NCI-H345 treated with DMSO at 0.1 percent for 48 hours (cell line): ENCODE results near the gene MON1A.
A peak's percentile ranks its signal among the peaks of the same experiment; 100 is the strongest.
"Not testable (repeated sequence)": the region's sequence is repeated elsewhere in the genome, so short reads cannot be mapped to it uniquely, and the experiment has no call there.

Experiments used
- DNase-seq: peaks from one replicate; lab custom pipeline; 2025; ENCODE audit not compliant: unreplicated experiment; lab: John Stamatoyannopoulos, UW

MON1A gene, protein sequence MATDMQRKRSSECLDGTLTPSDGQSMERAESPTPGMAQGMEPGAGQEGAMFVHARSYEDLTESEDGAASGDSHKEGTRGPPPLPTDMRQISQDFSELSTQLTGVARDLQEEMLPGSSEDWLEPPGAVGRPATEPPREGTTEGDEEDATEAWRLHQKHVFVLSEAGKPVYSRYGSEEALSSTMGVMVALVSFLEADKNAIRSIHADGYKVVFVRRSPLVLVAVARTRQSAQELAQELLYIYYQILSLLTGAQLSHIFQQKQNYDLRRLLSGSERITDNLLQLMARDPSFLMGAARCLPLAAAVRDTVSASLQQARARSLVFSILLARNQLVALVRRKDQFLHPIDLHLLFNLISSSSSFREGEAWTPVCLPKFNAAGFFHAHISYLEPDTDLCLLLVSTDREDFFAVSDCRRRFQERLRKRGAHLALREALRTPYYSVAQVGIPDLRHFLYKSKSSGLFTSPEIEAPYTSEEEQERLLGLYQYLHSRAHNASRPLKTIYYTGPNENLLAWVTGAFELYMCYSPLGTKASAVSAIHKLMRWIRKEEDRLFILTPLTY

DNA sequence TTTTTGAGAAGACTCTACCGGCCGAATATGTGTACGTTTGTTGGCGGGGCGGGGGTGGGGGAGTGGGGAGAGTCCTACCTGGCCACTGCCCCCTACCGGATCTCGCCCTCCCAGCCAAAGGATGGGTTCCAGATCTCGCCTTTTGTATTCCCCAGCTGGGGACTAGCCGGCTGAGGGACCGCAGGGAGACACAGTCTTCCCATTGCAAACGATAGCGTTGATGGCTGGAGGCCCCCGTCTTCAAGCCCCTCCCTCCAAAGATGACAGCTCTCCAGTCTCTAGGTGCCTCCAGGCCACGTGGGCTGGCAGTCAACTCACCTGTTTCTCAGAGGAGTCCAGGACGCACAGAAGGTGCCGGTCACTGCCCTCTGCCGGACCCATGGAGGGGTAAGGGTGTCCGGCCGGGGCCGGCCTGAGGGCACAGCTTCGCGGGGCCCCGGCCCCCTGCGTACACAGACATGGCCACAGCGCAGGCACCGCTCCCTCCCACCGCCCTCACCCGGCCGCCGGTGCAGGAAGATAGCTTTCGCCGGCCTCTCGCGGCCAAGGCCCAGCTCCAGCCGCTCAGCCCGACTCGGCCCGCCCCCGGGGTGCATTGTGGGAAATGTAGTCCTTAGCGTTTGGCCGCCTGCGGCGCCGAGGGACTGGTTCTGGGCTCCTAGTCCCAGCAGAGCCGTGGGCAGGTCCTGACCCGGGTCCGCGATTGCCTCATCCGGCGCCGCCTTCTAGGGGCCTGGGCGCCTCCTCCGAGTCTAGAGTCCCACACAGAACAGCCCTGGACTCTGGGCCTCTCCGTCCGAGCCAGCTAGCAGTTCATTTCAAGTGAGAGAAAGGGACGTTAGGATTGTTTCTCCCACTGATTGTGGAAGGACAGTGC is at the start of gene MON1A:
Gene MON1A, minus strand, starts transcription at position 521 of the 877 bp plus-strand sequence. CDS start 16,465 bp downstream, outside the sequence.
- DNase-seq: peak; percentile 48

DNA sequence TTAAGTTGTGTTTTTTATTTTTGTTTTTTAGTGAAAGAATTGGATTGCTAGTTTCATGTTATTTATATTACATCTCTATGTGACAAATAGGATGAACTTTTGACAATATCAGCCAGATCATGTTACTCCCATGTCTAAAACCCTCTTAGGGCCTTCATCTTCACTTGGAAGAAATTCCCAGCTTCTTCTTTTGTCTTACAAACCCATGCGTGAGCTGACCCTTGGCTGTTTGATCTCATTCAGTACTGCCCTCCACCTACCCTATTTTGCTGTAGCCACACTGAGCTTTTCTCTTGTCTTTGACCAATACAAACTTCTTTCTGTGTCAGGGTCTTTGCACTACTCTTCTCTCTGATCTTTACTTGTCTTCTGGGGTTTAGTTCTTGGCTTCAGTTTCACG is 47.3 kb upstream of the MON1A start:
- no peak for DNase-seq

DNA sequence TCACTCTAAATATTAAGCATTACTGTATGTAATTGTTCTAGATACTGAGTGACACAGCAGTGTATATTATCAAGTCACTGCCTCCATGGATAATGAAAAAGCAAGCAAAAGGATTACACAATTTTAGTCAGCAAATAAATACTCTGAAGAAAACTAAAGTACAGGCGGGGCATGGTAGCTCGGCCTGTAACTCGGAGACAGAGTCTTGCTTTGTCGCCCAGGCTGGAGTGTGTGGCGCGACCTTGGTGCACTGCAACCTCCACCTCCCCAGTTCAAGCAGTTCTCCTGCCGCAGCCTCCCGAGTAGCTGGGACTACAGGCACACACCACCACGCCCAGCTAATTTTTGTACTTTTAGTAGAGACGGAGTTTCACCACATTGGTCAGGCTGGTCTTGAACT is 43.0 kb upstream of the MON1A start:
- no peak for DNase-seq

DNA sequence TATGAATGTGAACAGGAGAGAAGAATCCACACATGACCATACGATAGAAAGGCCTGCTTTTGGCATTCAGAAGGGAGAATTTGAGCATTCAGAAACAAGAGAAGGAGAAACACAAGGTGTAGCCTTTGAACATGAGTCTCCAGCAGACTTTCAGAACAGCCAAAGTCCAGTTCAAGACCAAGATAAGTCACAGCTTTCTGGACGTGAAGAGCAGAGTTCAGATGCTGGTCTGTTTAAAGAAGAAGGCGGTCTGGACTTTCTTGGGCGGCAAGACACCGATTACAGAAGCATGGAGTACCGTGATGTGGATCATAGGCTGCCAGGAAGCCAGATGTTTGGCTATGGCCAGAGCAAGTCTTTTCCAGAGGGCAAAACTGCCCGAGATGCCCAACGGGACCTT is 38.7 kb upstream of the MON1A start:
- DNase-seq: no peak

DNA sequence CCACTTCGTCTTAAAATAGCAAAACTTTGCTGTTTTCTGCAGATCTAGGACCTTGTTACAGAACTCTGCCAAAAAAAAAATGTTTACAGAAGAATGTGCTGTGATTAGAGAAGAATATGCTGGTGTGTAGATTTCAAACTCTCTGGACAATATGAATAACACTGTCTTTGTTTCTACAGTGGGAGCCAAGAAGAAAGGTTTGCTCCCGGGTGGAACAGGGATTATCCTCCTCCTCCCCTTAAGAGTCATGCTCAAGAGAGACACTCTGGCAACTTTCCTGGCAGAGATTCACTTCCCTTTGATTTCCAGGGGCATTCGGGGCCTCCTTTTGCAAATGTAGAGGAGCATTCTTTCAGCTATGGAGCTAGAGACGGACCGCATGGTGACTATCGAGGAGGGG is 37.7 kb upstream of the MON1A start:
- no peak for DNase-seq

DNA sequence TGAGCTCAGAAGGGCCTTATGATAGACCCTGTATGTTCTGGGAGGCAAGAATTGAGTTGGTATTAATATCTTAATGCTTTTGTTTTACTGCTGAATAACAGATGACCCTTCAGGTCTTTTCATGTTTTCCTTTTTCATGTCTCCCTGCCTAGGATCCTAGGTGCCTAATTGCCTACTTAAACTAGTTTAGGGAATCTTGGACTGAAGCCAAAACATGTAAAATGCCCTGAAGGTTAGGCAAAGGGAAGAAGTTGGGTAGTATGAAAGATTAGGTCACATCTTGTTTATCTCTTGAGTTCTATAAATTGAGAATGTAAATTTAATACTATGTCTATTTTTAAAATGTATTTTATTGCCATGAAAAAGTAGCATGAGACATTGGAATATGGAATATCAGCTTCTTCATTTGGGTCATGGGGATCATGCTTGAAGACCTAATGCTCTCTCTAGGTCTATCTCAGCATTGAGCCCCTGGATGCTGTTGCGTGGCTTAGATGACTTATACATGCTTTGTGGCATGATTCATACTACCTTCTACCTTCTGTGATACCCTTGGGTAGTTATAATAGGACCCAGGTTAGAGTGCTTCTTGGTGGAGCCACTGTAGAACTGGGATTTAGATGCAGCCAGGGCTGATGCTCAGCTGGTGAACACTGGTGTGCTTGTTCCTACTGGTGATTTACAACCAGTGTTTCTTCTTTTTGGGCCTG is 36.8 kb upstream of the MON1A start:
- no peak for DNase-seq

DNA sequence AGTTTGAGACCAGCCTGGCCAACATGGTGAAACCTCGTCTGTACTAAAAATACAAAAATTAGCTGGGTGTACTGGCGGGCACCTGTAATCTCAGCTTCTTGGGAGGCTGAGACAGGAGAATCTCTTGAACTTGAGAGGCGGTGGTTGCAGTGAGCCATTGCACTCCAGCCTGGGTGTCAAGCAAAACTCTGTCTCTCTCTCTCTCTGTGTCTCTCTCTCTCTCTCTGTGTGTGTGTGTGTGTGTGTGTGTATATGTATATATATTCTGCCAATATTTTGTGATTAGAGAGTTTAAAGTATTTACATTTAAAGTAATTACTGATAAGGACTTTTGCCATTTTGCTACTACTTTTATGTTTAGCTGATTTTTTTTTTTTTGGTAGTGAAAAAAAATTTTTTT is 26.0 kb upstream of the MON1A start:
- DNase-seq: no peak

DNA sequence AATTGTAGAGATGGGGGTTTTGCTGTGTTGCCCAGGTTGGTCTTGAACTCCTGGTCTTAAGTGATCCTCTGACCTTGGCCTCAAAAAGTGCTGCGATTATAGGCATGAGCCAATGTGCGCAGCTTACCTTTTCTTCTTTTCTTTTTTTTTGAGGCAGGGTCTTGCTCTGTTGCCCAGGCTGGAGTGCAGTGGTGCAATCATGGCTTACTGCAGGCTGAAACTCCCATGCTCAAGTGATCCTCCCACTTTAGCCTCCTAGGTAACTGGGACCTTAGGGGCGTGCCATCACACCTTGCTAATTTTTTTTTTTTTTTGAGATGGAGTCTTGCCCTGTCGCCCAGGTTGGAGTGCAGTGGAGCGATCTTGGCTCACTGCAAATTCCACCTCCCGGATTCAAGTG is 23.3 kb upstream of the MON1A start:
- no peak for DNase-seq

DNA sequence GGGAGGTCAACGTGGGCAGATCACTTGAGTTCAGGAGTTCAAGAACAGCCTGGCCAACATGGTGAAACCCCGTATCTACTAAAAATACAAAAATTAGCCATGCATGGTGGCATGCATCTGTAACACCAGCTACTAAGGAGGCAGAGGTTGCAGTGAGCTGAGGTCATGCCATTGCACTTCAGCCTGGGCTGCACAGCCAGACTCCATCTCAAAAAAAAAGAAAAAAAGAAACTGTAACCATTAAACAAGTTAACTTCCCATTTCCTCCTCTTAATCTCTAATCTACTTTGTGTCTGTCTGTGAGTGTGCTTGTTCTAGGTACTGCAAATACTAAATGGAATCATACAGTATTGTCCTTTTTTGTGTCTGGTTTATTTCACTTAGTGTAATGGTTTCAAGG is 13.0 kb upstream of the MON1A start:
- no peak for DNase-seq

DNA sequence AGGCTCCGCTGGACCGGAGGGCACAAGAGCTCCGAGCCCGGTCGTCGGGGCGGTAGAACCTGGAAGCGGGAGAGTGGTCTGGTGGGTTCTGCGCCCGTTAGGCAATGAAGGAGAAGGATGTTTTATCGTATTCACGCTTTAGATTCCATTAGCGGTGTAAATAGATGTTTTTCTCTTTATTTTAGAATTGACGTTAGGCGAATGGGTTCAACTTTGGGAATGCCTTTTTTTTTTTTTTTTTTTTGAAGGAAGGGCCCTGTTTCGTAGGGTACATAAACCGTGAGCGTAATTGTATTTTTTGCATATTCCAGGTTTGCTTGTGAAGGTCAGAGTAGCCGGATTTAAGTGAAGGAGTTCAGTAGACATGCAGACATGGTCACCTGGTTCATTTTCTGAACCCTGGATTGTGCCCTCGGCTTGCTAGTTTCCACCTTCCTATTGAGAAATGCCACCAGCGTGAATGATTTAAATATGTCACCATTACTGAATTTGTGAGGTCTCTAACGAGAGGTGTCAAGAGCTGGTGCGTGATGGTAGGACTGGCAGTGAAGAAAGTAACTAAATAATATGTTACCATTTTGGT is 11.1 kb upstream of the MON1A start:
- DNase-seq: no peak

DNA sequence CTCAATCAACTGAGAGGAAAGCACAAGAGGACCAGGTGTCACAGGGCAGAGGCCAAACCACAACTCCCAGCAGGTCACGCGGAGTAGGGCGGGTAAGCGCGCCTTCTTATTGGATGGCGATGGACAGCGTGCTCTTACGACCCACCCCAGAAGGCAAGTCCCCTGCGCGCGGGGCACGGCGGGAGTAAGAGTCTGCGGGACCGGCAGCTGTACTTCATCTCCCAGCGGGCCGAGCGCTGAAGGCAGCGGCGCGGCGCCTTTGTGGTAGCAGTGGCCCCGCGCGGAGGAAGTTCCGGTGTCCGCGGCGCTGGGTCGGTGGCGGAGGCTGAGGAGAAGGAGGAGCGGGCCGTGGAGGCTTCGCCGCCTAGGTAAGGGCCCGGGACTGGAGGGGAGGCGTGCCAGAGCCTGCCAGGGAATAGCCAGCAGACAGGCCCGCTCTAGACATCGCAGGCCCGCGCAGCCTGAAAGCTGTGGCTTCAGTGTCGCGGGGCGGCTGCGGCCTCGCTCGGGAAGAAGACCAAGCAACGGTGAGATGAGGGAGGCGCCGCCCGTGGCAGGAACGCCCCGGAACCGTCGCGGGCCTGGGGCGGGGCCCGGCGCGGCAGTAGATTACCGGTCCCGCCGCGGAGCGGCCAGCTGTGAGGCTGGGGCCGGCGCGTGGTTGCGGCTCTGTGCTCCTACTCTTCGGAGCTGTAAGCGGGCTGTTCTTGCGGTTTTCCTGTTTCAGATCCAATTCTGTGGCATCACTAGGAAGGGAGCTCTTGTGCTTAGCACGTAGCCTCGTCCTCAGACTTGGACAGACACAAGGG is 10.5 kb upstream of the MON1A start, which contains the start of gene RBM6:
Gene RBM6, plus strand, starts transcription at position 293 of the 809 bp plus-strand sequence. CDS start 22,492 bp downstream, outside the sequence.
- peak; percentile 88 for DNase-seq

DNA sequence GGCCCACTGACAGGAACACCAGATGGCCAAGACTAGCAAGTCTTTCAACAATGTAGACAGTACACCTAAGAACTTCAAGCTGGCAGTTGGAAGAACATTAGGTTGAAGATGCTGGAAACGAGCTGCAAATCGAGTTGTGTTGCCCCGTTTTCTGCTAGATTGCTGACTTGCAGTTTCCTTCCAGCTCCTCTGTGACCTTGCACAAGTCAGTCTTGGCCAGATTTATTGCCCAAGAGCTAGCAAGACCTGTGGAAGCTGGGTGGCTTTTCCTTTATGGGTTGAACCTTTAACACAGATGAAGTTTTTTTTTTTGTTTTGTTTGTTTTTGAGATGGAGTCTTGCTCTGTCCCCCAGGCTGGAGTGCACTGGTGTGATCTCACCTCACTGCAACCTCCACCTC is 7.5 kb upstream of the MON1A start:
- DNase-seq: no peak

DNA sequence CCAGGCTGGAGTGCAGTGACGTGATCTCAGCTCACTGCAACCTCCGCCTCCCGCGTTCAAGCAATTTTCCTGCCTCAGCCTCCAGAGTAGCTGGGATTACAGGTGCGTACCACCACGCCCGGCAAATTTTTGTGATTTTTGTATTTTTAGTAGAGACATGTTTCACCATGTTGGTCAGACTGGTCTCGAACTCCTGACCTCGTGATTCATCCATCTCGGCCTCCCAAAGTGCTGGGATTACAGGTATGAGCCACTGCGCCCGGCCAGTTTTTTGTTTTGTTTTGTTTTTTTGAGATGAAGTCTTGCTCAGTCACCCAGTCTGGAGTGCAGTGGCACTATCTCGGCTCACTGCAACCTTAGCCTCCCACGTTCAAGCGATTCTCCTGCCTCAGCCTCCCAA is 2.7 kb upstream of the MON1A start:
- DNase-seq: not testable (repeated sequence)

DNA sequence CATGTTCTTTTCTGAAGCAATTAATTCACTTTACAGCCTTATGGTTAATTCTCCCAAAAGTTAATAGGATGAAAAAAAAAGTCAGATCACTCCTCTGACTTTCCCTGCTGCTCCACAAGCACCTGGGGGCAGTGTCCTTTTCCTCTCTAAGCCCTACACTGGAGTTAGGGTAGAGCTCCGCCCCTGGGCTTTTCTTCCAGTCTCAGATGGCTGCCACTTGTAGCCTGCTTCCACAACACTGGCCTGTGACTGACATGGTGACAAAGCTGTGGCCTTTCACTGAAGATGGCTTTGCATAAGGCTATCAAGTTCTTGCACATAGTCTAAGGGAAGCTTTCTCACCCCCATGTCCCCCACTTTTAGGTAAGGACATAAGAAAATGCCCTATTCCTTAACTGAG is 1.3 kb upstream of the MON1A start:
- no peak for DNase-seq

DNA sequence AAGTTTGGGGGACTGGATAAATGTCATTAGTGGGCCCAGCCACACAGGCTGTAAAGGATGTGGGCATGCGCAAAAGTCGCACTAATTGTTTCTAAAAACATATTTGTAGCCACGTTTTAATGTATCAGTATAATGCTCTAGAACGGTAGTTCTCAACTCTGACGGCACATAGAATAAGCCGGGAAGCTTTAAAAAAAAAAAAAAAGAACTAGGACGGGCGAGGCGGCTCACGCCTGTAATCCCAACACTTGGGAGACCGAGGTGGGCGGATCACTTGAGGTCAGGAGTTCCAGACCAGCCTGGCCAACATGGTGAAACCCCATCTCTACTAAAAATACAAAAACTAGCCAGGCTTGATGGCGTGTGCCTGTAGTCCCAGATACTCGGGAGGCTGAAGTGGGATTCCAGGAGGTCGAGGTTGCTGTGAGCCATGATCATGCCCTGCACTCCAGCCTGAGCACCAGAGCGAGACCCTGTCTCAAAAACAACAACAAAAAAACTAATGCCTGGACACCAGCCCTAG is 618 bp upstream of the MON1A start:
- DNase-seq: no peak

DNA sequence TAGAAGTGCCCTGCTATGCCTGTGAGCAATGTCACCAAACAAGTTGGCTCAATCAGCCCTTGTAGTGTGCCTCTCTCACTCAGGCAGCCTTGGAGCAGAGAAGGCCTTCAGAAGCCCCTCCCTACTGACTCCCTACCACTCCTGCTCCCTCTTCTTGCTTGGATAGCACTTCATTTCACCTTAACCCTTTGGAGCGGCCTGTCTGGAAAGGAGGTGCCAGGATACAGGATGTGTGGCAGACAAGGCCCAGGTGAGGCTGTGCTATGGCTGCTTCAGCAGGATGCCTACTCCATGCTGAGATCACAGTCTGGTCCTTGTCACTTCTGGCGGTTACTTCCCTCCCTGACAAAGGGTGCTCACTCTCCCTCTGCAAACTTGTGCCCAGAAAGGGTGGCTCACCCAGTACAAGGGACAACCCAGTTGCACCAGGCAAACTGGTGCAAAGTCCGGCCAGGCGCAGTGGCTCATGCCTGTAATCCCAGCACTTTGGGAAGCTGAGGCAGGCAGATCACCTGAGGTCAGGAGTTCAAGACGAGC is 1.1 kb downstream of the MON1A start:
- no peak for DNase-seq

DNA sequence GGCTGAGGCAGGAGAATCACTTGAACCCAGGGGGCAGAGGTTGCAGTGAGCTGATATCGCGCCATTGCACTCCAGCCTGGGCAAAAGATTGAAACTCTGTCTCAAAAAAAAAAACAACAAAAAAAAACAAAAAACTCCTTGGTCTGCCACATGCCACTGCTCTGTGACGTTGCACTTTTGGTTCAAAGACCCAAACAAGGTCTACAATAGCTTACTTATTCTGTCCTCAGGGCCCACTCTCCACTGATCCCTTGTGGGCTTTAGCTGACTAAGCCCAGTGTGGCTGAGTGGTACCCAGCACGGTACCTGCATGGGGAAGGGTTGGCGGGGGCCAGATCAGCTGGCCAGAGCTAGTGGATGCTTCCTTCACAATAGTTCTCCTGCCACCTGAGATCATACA is 1.8 kb downstream of the MON1A start:
- DNase-seq: no peak

DNA sequence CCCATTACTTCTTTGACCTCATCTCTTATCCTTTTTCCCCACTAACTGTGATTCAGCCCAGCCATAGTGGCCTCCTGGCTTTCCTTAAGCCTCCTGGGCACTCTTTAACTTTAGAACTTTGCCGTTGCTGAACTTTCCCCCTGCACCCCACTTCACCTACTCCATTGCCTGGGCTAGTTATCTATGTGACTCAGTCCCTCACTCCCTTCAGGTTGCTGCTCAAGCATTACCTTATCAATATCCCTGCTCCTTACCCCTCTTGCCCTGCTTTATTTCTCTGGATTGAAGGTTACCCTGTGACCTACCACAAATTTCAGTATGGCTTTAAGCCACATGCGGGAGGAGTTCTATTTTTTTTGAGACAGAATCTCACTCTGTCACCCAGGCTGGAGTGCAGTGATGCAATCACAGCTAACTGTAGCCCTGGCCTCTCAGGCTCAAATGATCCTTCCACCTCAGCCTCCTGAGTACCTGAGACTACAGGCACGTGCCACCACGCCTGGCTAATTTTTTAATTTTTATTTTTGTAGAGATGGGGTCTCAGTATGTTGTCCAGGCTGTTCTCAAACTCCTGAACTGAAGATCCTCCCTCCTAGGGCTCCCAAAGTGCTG is 3.4 kb downstream of the MON1A start:
- DNase-seq: no peak

DNA sequence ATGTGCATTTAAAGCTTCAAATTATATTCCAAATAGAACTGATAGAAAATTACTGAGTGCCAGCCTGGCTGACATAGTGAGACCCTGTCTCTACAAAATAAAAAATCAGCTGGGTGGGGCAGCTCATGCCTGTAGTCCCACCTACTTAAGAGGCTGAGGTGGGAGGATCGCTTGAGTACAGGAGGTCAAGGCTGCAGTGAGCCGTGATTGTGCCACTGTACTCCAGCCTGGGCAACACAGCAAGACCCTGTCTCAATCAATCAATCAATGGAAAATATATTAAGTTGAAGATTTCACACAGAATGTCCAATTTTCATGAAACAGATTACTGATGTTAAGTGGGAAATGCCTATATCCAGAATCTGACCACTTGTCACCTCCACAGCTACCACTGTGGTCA is 4.1 kb downstream of the MON1A start:
- DNase-seq: no peak
